Measurements from ENCODE around the gene CDH23.

Gene CDH23

GRCh38 chr10:71480662-71481061, 83.9 kb downstream of the CDH23 start:
- H3K4me3 Mint-ChIP-seq = no peak overlapping the region
- no peaks in the 10 kb centered on the region for H3K36me3 Mint-ChIP-seq
- ATAC-seq (no peak), DNase-seq (ENCODE audit: low spot score in 2 of 2) (no peak)
- no peak overlapping the region for H3K27ac Mint-ChIP-seq
- H3K9me3 Mint-ChIP-seq = no peaks in the 10 kb centered on the region
- H3K4me1 Mint-ChIP-seq = peaks cover 6% of the 10 kb centered on the region

- Mint-ChIP-seq H3K4me1 (peaks cover 6% of the 10 kb centered on the region), H3K9me3 (no peaks in the 10 kb centered on the region), H3K4me3 (no peak overlapping the region), H3K36me3 (no peaks in the 10 kb centered on the region), H3K27ac (no peak overlapping the region)
- ATAC-seq = no peak
- no peak for DNase-seq (ENCODE audit: low spot score in 2 of 2)
These were observed 85.2 kb downstream of the CDH23 start for GRCh38 chr10:71481746-71482410.

- DNase-seq (ENCODE audit: low spot score in 2 of 2) = no peak
- no peaks in the 10 kb centered on the region for H3K9me3 Mint-ChIP-seq
- H3K4me3 Mint-ChIP-seq = no peak overlapping the region
- H3K27ac Mint-ChIP-seq = no peak overlapping the region
- H3K4me1 Mint-ChIP-seq = peaks cover 6% of the 10 kb centered on the region
- no peak for ATAC-seq
- no peaks in the 10 kb centered on the region for H3K36me3 Mint-ChIP-seq
These were observed 85.9 kb downstream of the CDH23 start for GRCh38 chr10:71482620-71483019.

- ATAC-seq (no peak), DNase-seq (ENCODE audit: low spot score in 2 of 2) (no peak)
- Mint-ChIP-seq H3K36me3 (no peaks in the 10 kb centered on the region), H3K4me1 (peaks cover 6% of the 10 kb centered on the region), H3K27ac (no peak overlapping the region), H3K4me3 (no peak overlapping the region), H3K9me3 (no peaks in the 10 kb centered on the region)
These were observed 86.4 kb downstream of the CDH23 start for GRCh38 chr10:71483135-71483534.

GRCh38 chr10:71483885-71484751, 87.4 kb downstream of the CDH23 start:
- Mint-ChIP-seq H3K4me1 (peaks cover 6% of the 10 kb centered on the region), H3K9me3 (peaks cover 2% of the 10 kb centered on the region), H3K36me3 (no peaks in the 10 kb centered on the region), H3K27ac (no peak overlapping the region), H3K4me3 (no peak overlapping the region)
- DNase-seq (ENCODE audit: low spot score in 2 of 2) (no peak), ATAC-seq (no peak)

- H3K4me3 Mint-ChIP-seq = no peak overlapping the region
- H3K27ac Mint-ChIP-seq = no peak overlapping the region
- peaks cover 5% of the 10 kb centered on the region for H3K9me3 Mint-ChIP-seq
- ATAC-seq = peak; percentile 63
- H3K36me3 Mint-ChIP-seq = no peaks in the 10 kb centered on the region
- peak; percentile 50 to 57 for DNase-seq (ENCODE audit: low spot score in 2 of 2)
- no peaks in the 10 kb centered on the region for H3K4me1 Mint-ChIP-seq
These were observed 89.9 kb downstream of the CDH23 start for GRCh38 chr10:71486484-71487114.

GRCh38 chr10:71487726-71488125, 91.0 kb downstream of the CDH23 start:
- Mint-ChIP-seq H3K27ac (no peak overlapping the region), H3K4me3 (no peak overlapping the region), H3K9me3 (peaks cover 5% of the 10 kb centered on the region), H3K4me1 (no peaks in the 10 kb centered on the region), H3K36me3 (no peaks in the 10 kb centered on the region)
- DNase-seq (ENCODE audit: low spot score in 2 of 2) = no peak
- ATAC-seq = no peak

- ATAC-seq (no peak), DNase-seq (ENCODE audit: low spot score in 2 of 2) (no peak)
- H3K9me3 Mint-ChIP-seq = peaks cover 5% of the 10 kb centered on the region
- no peaks in the 10 kb centered on the region for H3K36me3 Mint-ChIP-seq
- peaks cover 2% of the 10 kb centered on the region for H3K4me1 Mint-ChIP-seq
- H3K4me3 Mint-ChIP-seq = no peak overlapping the region
- H3K27ac Mint-ChIP-seq = no peak overlapping the region
These were observed 92.4 kb downstream of the CDH23 start for GRCh38 chr10:71489077-71489476.

GRCh38 chr10:71492872-71493271, 96.2 kb downstream of the CDH23 start:
- H3K4me1 Mint-ChIP-seq = peaks cover 16% of the 10 kb centered on the region
- ATAC-seq = peak; percentile 59
- H3K4me3 Mint-ChIP-seq = no peak overlapping the region
- no peak overlapping the region for H3K27ac Mint-ChIP-seq
- DNase-seq (ENCODE audit: low spot score in 2 of 2) = no peak
- H3K9me3 Mint-ChIP-seq = peaks cover 5% of the 10 kb centered on the region
- no peaks in the 10 kb centered on the region for H3K36me3 Mint-ChIP-seq

GRCh38 chr10:71493741-71494140, 97.0 kb downstream of the CDH23 start:
- Mint-ChIP-seq H3K4me3 (no peak overlapping the region), H3K36me3 (no peaks in the 10 kb centered on the region), H3K9me3 (peaks cover 5% of the 10 kb centered on the region), H3K27ac (no peak overlapping the region), H3K4me1 (peaks cover 21% of the 10 kb centered on the region)
- DNase-seq (ENCODE audit: low spot score in 2 of 2) = no peak
- peak; percentile 81 for ATAC-seq

GRCh38 chr10:71494476-71494875, 97.8 kb downstream of the CDH23 start:
- no peaks in the 10 kb centered on the region for H3K36me3 Mint-ChIP-seq
- H3K4me1 Mint-ChIP-seq = peaks cover 21% of the 10 kb centered on the region
- no peak for DNase-seq (ENCODE audit: low spot score in 2 of 2)
- H3K9me3 Mint-ChIP-seq = no peaks in the 10 kb centered on the region
- ATAC-seq = no peak
- no peak overlapping the region for H3K27ac Mint-ChIP-seq
- no peak overlapping the region for H3K4me3 Mint-ChIP-seq

- peaks cover 21% of the 10 kb centered on the region for H3K4me1 Mint-ChIP-seq
- no peak overlapping the region for H3K27ac Mint-ChIP-seq
- no peak overlapping the region for H3K4me3 Mint-ChIP-seq
- no peaks in the 10 kb centered on the region for H3K36me3 Mint-ChIP-seq
- DNase-seq (ENCODE audit: low spot score in 2 of 2) (no peak), ATAC-seq (peak; percentile 74)
- H3K9me3 Mint-ChIP-seq = no peaks in the 10 kb centered on the region
These were observed 98.3 kb downstream of the CDH23 start for GRCh38 chr10:71494980-71495381.

- ATAC-seq = no peak
- Mint-ChIP-seq H3K4me3 (no peak overlapping the region), H3K4me1 (peaks cover 21% of the 10 kb centered on the region), H3K36me3 (no peaks in the 10 kb centered on the region), H3K9me3 (no peaks in the 10 kb centered on the region), H3K27ac (no peak overlapping the region)
- DNase-seq (ENCODE audit: low spot score in 2 of 2) = no peak
These were observed 100.4 kb downstream of the CDH23 start for GRCh38 chr10:71496927-71497762.

GRCh38 chr10:71497763-71498326, 101.1 kb downstream of the CDH23 start:
- no peak for ATAC-seq
- peaks cover 21% of the 10 kb centered on the region for H3K4me1 Mint-ChIP-seq
- H3K9me3 Mint-ChIP-seq = no peaks in the 10 kb centered on the region
- no peak overlapping the region for H3K27ac Mint-ChIP-seq
- H3K36me3 Mint-ChIP-seq = no peaks in the 10 kb centered on the region
- H3K4me3 Mint-ChIP-seq = no peak overlapping the region
- DNase-seq (ENCODE audit: low spot score in 2 of 2) = no peak

GRCh38 chr10:71501402-71501801, 104.7 kb downstream of the CDH23 start:
- DNase-seq (ENCODE audit: low spot score in 2 of 2) (no peak), ATAC-seq (no peak)
- no peaks in the 10 kb centered on the region for H3K9me3 Mint-ChIP-seq
- no peak overlapping the region for H3K4me3 Mint-ChIP-seq
- no peaks in the 10 kb centered on the region for H3K36me3 Mint-ChIP-seq
- peaks cover 9% of the 10 kb centered on the region for H3K4me1 Mint-ChIP-seq
- H3K27ac Mint-ChIP-seq = no peak overlapping the region

Measured in stimulated activated effector memory CD8-positive, alpha-beta T cell treated with anti-CD3 and anti-CD28 coated beads, Interleukin-12 subunit alpha, Interleukin-12 subunit beta, amount 100 ng/mL, for 72 hours (primary cell).